SK-N-SH treated with all-trans-retinoic acid at 6 μM for 48 hours (cell line): ENCODE data around the gene ITPR2.
"Not testable (repeated sequence)": the region's sequence is repeated elsewhere in the genome, so short reads cannot be mapped to it uniquely, and the experiment has no call there.

Experiments used
- ATAC-seq: fragments of 200-7000 bp; cut with Tn5 transposase; 3 replicates; pipeline ENCODE4 v1.9.1; 2020; ENCODE audit warnings: mild to moderate bottlenecking, moderate library complexity
- ARNTL ChIP-seq: fragments of 450-650 bp; formaldehyde crosslinking; IDR thresholded peaks from 2 replicates; pipeline ENCODE4 v1.5.0; 2020; ENCODE audit warnings: low read depth, mild to moderate bottlenecking, moderate library complexity, borderline replicate concordance
- BACH2 ChIP-seq: fragments of 250-450 bp; sonication (Bioruptor Pico); IDR thresholded peaks from 2 replicates; pipeline ENCODE4 v1.9.0; 2021; ENCODE audit warnings: mild to moderate bottlenecking, borderline replicate concordance
- CREB5 ChIP-seq: fragments of 250-450 bp; sonication (Bioruptor Pico); IDR thresholded peaks from 2 replicates; pipeline ENCODE4 v1.5.1; 2020; ENCODE audit warnings: low read depth, mild to moderate bottlenecking, moderate library complexity
- CSDC2 ChIP-seq: fragments of 250-450 bp; sonication (Bioruptor Pico); IDR thresholded peaks from 2 replicates; pipeline ENCODE4 v1.5.0; 2020; ENCODE audit warnings: mild to moderate bottlenecking, moderate library complexity
- ESRRG ChIP-seq: fragments of 250-450 bp; sonication (Bioruptor Pico); IDR thresholded peaks from 2 replicates; pipeline ENCODE4 v1.6.1; 2021; ENCODE audit warnings: mild to moderate bottlenecking
- GLIS3 ChIP-seq: fragments of 250-450 bp; sonication (Bioruptor Pico); IDR thresholded peaks from 2 replicates; pipeline ENCODE4 v1.5.0; 2020; ENCODE audit warnings: mild to moderate bottlenecking, moderate library complexity
- ISL1 ChIP-seq: fragments of 250-450 bp; sonication (Bioruptor Pico); IDR thresholded peaks from 2 replicates; pipeline ENCODE4 v2.1.2; 2022; ENCODE audit warnings: mild to moderate bottlenecking, moderate library complexity
- OSR1 ChIP-seq: fragments of 250-450 bp; sonication (Bioruptor Pico); IDR thresholded peaks from 2 replicates; pipeline ENCODE4 v1.8.0; 2022; ENCODE audit warnings: moderate library complexity, mild to moderate bottlenecking, inconsistent platforms
- PATZ1 ChIP-seq: fragments of 250-450 bp; sonication (Bioruptor Pico); IDR thresholded peaks from 2 replicates; pipeline ENCODE4 v1.8.0; 2020; ENCODE audit warnings: mild to moderate bottlenecking, moderate library complexity, borderline replicate concordance
- RARB ChIP-seq: fragments of 250-450 bp; sonication (Bioruptor Pico); IDR thresholded peaks from 2 replicates; pipeline ENCODE4 v1.8.0; 2021; ENCODE audit warnings: mild to moderate bottlenecking, moderate library complexity
- TCF4 ChIP-seq: fragments of 250-450 bp; sonication (Bioruptor Pico); IDR thresholded peaks from 2 replicates; pipeline ENCODE4 v1.8.0; 2021; ENCODE audit warnings: mild to moderate bottlenecking, moderate library complexity, borderline replicate concordance
- ZFP3 ChIP-seq: fragments of 250-450 bp; sonication (Bioruptor Pico); IDR thresholded peaks from 2 replicates; pipeline ENCODE4 v1.5.0; 2020; ENCODE audit warnings: mild to moderate bottlenecking, moderate library complexity
- ZNF565 ChIP-seq: fragments of 450-650 bp; formaldehyde crosslinking; conservative IDR thresholded peaks from 2 replicates; pipeline ENCODE4 v1.5.0; 2020; ENCODE audit warnings: low read depth, mild to moderate bottlenecking, moderate library complexity
- ZNF70 ChIP-seq: fragments of 450-650 bp; formaldehyde crosslinking; IDR thresholded peaks from 2 replicates; pipeline ENCODE4 v1.5.0; 2020; ENCODE audit warnings: mild to moderate bottlenecking, moderate library complexity
- ZNF8 ChIP-seq: fragments of 450-650 bp; formaldehyde crosslinking; IDR thresholded peaks from 2 replicates; pipeline ENCODE4 v1.5.0; 2020; ENCODE audit warnings: mild to moderate bottlenecking, moderate library complexity
- TF ChIP-seq, protein P1 (sequence below): fragments of 250-450 bp; sonication (Bioruptor Pico); IDR thresholded peaks from 2 replicates; pipeline ENCODE4 v1.5.1; 2021; ENCODE audit warnings: mild to moderate bottlenecking, moderate library complexity
- TF ChIP-seq, protein P2 (sequence below): fragments of 250-450 bp; sonication (Bioruptor Pico); IDR thresholded peaks from 2 replicates; pipeline ENCODE4 v1.5.0; 2020; ENCODE audit warnings: mild to moderate bottlenecking, moderate library complexity
- TF ChIP-seq, protein P3 (sequence below): fragments of 250-450 bp; sonication (Bioruptor Pico); IDR thresholded peaks from 2 replicates; pipeline ENCODE4 v1.8.0; 2021; ENCODE audit warnings: low read depth, mild to moderate bottlenecking, moderate library complexity, borderline replicate concordance

The ITPR2 gene

DNA sequence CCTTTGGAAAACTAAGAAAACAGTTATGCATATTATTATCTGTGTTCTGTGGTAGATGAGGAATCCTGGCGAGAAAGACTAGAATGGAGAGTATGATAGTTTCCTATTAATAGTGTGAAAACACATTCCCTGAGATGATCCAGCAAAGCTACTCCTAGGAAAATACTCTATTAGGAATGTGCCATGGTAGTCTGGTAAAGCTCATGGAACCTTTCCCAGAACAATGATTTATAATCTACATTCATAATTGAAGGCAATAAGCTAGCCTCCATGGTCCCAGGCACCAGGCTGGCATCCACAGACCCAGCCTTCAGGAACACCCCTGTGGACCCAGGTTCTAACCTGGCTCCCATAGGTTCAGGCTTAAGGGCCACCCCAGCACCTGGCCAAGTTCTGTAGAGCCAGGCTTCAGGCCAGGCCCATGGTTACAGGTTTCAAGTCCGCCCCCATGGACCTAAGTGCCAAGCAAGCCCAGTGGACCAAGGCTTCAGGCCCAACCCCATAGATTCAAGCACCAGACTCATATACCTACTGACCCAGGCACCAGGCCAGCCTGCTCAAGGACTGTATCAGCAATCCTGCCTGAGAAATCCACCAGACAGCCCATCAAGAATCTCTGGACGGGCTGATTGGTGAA lies 72.2 kb downstream of the ITPR2 start (continued):
- TF ChIP-seq CSDC2 (CRISPR knock-in tag), result no peak
- TF ChIP-seq, all 23 proteins: peak for 0

- not testable (repeated sequence) for ATAC-seq
Measured at GRCh38 chr12:26755362-26755761, 77.6 kb downstream of the ITPR2 start.

GRCh38 chr12:26754148-26754547 lies 78.8 kb downstream of the ITPR2 start:
- TF ChIP-seq, protein P1, sequence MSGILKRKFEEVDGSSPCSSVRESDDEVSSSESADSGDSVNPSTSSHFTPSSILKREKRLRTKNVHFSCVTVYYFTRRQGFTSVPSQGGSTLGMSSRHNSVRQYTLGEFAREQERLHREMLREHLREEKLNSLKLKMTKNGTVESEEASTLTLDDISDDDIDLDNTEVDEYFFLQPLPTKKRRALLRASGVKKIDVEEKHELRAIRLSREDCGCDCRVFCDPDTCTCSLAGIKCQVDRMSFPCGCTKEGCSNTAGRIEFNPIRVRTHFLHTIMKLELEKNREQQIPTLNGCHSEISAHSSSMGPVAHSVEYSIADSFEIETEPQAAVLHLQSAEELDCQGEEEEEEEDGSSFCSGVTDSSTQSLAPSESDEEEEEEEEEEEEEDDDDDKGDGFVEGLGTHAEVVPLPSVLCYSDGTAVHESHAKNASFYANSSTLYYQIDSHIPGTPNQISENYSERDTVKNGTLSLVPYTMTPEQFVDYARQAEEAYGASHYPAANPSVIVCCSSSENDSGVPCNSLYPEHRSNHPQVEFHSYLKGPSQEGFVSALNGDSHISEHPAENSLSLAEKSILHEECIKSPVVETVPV (CRISPR knock-in tag), result no peak
- TF ChIP-seq ARNTL (CRISPR knock-in tag), result no peak
- no peak for TF ChIP-seq OSR1 (CRISPR knock-in tag)
- no peak for TF ChIP-seq ZNF70 (CRISPR knock-in tag)
- TF ChIP-seq CSDC2 (CRISPR knock-in tag), result no peak
- no peak for TF ChIP-seq GLIS3 (CRISPR knock-in tag)
- no peak for TF ChIP-seq ZNF8 (CRISPR knock-in tag)
- ATAC-seq, result no peak

- TF ChIP-seq ESRRG (CRISPR knock-in tag) (no peak), GLIS3 (CRISPR knock-in tag) (no peak)
- TF ChIP-seq, protein P2, sequence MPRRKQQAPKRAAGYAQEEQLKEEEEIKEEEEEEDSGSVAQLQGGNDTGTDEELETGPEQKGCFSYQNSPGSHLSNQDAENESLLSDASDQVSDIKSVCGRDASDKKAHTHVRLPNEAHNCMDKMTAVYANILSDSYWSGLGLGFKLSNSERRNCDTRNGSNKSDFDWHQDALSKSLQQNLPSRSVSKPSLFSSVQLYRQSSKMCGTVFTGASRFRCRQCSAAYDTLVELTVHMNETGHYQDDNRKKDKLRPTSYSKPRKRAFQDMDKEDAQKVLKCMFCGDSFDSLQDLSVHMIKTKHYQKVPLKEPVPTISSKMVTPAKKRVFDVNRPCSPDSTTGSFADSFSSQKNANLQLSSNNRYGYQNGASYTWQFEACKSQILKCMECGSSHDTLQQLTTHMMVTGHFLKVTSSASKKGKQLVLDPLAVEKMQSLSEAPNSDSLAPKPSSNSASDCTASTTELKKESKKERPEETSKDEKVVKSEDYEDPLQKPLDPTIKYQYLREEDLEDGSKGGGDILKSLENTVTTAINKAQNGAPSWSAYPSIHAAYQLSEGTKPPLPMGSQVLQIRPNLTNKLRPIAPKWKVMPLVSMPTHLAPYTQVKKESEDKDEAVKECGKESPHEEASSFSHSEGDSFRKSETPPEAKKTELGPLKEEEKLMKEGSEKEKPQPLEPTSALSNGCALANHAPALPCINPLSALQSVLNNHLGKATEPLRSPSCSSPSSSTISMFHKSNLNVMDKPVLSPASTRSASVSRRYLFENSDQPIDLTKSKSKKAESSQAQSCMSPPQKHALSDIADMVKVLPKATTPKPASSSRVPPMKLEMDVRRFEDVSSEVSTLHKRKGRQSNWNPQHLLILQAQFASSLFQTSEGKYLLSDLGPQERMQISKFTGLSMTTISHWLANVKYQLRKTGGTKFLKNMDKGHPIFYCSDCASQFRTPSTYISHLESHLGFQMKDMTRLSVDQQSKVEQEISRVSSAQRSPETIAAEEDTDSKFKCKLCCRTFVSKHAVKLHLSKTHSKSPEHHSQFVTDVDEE (CRISPR knock-in tag), result no peak
Measured at GRCh38 chr12:26751179-26751578, 81.8 kb downstream of the ITPR2 start.

DNA sequence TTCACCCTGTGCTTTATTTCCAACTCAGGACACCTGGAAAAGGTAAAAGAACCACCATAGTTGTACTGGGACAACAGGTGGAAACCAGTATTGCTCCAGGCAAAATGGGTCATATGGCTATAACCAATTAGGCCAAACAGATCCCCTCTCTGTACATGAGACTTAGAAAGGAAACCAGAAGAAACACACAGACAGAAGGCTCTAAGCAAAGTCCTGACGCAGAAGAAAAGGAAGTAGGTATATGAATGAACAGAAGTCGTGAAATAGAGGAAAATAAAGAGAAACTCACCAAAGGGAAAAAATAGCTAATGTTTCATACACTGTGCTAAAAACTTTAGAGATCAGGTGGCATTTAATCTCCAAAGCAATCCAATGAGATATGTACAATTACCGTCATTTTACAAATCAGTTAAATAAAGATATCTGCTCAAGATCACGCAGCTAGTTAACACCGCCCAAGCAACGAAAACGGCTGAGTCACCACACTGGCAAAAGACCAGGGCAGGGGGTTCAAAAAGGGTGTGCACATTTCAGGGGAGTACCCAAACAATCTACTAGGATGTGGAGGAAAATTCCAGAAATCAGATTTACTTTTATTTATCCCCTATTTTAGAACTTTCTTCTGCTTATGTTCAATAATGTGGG lies 82.3 kb downstream of the ITPR2 start:
- no peak for ATAC-seq
- no peak for TF ChIP-seq CSDC2 (CRISPR knock-in tag)
- TF ChIP-seq, protein P3, sequence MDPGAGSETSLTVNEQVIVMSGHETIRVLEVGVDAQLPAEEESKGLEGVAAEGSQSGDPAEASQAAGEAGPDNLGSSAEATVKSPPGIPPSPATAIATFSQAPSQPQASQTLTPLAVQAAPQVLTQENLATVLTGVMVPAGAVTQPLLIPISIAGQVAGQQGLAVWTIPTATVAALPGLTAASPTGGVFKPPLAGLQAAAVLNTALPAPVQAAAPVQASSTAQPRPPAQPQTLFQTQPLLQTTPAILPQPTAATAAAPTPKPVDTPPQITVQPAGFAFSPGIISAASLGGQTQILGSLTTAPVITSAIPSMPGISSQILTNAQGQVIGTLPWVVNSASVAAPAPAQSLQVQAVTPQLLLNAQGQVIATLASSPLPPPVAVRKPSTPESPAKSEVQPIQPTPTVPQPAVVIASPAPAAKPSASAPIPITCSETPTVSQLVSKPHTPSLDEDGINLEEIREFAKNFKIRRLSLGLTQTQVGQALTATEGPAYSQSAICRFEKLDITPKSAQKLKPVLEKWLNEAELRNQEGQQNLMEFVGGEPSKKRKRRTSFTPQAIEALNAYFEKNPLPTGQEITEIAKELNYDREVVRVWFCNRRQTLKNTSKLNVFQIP (CRISPR knock-in tag), result no peak
- no peak for TF ChIP-seq ZNF70 (CRISPR knock-in tag)
- TF ChIP-seq, protein P1 (CRISPR knock-in tag), result no peak
- TF ChIP-seq BACH2 (CRISPR knock-in tag), result no peak
- TF ChIP-seq ZFP3 (CRISPR knock-in tag), result no peak
- TF ChIP-seq ESRRG (CRISPR knock-in tag), result no peak
- no peak for TF ChIP-seq GLIS3 (CRISPR knock-in tag)
- TF ChIP-seq CREB5 (CRISPR knock-in tag), result no peak
- no peak for TF ChIP-seq ISL1 (CRISPR knock-in tag)
- TF ChIP-seq PATZ1 (CRISPR knock-in tag), result no peak
- TF ChIP-seq OSR1 (CRISPR knock-in tag), result no peak
- TF ChIP-seq ZNF8 (CRISPR knock-in tag), result no peak
- no peak for TF ChIP-seq RARB (CRISPR knock-in tag)
- no peak for TF ChIP-seq ZNF565 (CRISPR knock-in tag)
- no peak for TF ChIP-seq ARNTL (CRISPR knock-in tag)
- TF ChIP-seq TCF4 (CRISPR knock-in tag), result no peak

More at GRCh38 chr12:26751179-26751578, 81.8 kb downstream of the ITPR2 start:
- no peak for ATAC-seq
